WTC11 (cell line): ENCODE data around the gene TRIM2. TPM values are rescaled to one million over a fixed set of nuclear protein-coding genes. Genes with fewer than 3 reads are reported as not detected.

Experiments used
- ATAC-seq: fragments of 200-7000 bp; cut with Tn5 transposase; 2 replicates; pipeline ENCODE4 v1.10.0; 2021; ENCODE audit warnings: mild to moderate bottlenecking, moderate library complexity
- CTCF ChIA-PET: fragments of 300-600 bp; sonication (Branson Sonifier 250); formaldehyde crosslinking; loops from one replicate; lab custom pipeline; 2021; ENCODE audit warnings: antibody characterized with exemption; lab: Charles Lee
- POLR2A ChIA-PET: fragments of 350-600 bp; sonication (Branson Sonifier 250); formaldehyde crosslinking; loops from one replicate; lab custom pipeline; 2021; ENCODE audit warnings: antibody characterized with exemption; lab: Charles Lee
- DNase-seq: peaks from one replicate; pipeline ENCODE4 v3.0.0; 2021; ENCODE audit warnings: low spot score
- H3K27ac Mint-ChIP-seq: 2 replicates; pipeline ENCODE4 v1.8.0; 2021; ENCODE audit warnings: mixed read lengths
- H3K27me3 Mint-ChIP-seq: 2 replicates; pipeline ENCODE4 v1.8.0; 2021; ENCODE audit warnings: low read depth, mild to moderate bottlenecking, moderate library complexity, mixed read lengths
- H3K36me3 Mint-ChIP-seq: 2 replicates; pipeline ENCODE4 v1.8.0; 2021; ENCODE audit warnings: mixed read lengths
- H3K4me1 Mint-ChIP-seq: 2 replicates; pipeline ENCODE4 v1.8.0; 2022; ENCODE audit warnings: mixed read lengths
- H3K4me3 Mint-ChIP-seq: 2 replicates; pipeline ENCODE4 v1.8.0; 2021; ENCODE audit warnings: mild to moderate bottlenecking, moderate library complexity, mixed read lengths
- H3K9me3 Mint-ChIP-seq: 2 replicates; pipeline ENCODE4 v1.8.0; 2021; ENCODE audit warnings: mixed read lengths
- ATF1 ChIP-seq: sonication (generic); formaldehyde crosslinking; IDR thresholded peaks from 2 replicates; pipeline ENCODE4 v1.8.1; 2023; ENCODE audit warnings: mild to moderate bottlenecking, moderate library complexity, missing genetic modification reagents
- ATF2 ChIP-seq: sonication (generic); formaldehyde crosslinking; IDR thresholded peaks from 2 replicates; pipeline ENCODE4 v1.8.1; 2022; ENCODE audit warnings: low read depth, missing genetic modification reagents, borderline replicate concordance
- EMX1 ChIP-seq: fragments of 250-450 bp; sonication (Bioruptor Pico); IDR thresholded peaks from 2 replicates; pipeline ENCODE4 v1.8.0; 2021; ENCODE audit warnings: mild to moderate bottlenecking
- ESRRA ChIP-seq: sonication (generic); formaldehyde crosslinking; IDR thresholded peaks from 2 replicates; pipeline ENCODE4 v1.8.1; 2022; ENCODE audit warnings: mild to moderate bottlenecking, missing genetic modification reagents, borderline replicate concordance
- ETV6 ChIP-seq: sonication (generic); formaldehyde crosslinking; IDR thresholded peaks from 2 replicates; pipeline ENCODE4 v1.8.1; 2022; ENCODE audit warnings: mild to moderate bottlenecking, missing genetic modification reagents
- FOXJ3 ChIP-seq: sonication (generic); formaldehyde crosslinking; IDR thresholded peaks from 2 replicates; pipeline ENCODE4 v1.9.0; 2021; ENCODE audit warnings: missing genetic modification reagents, mild to moderate bottlenecking, borderline replicate concordance
- GABPB1 ChIP-seq: sonication (generic); formaldehyde crosslinking; IDR thresholded peaks from 2 replicates; pipeline ENCODE4 v1.8.1; 2023; ENCODE audit warnings: mild to moderate bottlenecking, missing genetic modification reagents
- GTF2I ChIP-seq: fragments of 250-450 bp; sonication (Bioruptor Pico); conservative IDR thresholded peaks from 2 replicates; pipeline ENCODE4 v1.4.0; 2021; ENCODE audit warnings: mild to moderate bottlenecking
- HMGA2 ChIP-seq: fragments of 250-450 bp; sonication (Bioruptor Pico); IDR thresholded peaks from 2 replicates; pipeline ENCODE4 v1.4.0; 2021; ENCODE audit warnings: mild to moderate bottlenecking, moderate library complexity
- JAZF1 ChIP-seq: fragments of 250-450 bp; sonication (Bioruptor Pico); IDR thresholded peaks from 2 replicates; pipeline ENCODE4 v1.9.0; 2021; ENCODE audit warnings: moderate library complexity, mild to moderate bottlenecking, inconsistent platforms
- MYBL2 ChIP-seq: sonication (generic); formaldehyde crosslinking; IDR thresholded peaks from 2 replicates; pipeline ENCODE4 v1.8.1; 2023; ENCODE audit warnings: mild to moderate bottlenecking, moderate library complexity, missing genetic modification reagents
- NFATC4 ChIP-seq: fragments of 250-450 bp; sonication (Bioruptor Pico); IDR thresholded peaks from 2 replicates; pipeline ENCODE4 v1.9.0; 2021; ENCODE audit warnings: mild to moderate bottlenecking
- NFE2L1 ChIP-seq: sonication (generic); formaldehyde crosslinking; IDR thresholded peaks from 2 replicates; pipeline ENCODE4 v1.8.1; 2023; ENCODE audit warnings: missing genetic modification reagents
- NR1H2 ChIP-seq: sonication (generic); formaldehyde crosslinking; IDR thresholded peaks from 2 replicates; pipeline ENCODE4 v1.9.0; 2021; ENCODE audit warnings: mild to moderate bottlenecking, moderate library complexity, missing genetic modification reagents
- NR2C2 ChIP-seq: sonication (generic); formaldehyde crosslinking; IDR thresholded peaks from 2 replicates; pipeline ENCODE4 v1.8.0; 2022; ENCODE audit warnings: mild to moderate bottlenecking, missing genetic modification reagents
- TP53 ChIP-seq: sonication (generic); formaldehyde crosslinking; IDR thresholded peaks from 2 replicates; pipeline ENCODE4 v1.8.1; 2023; ENCODE audit warnings: mild to moderate bottlenecking, missing genetic modification reagents
- ZBTB21 ChIP-seq: sonication (generic); formaldehyde crosslinking; IDR thresholded peaks from 2 replicates; pipeline ENCODE4 v1.8.1; 2023; ENCODE audit warnings: mild to moderate bottlenecking, missing genetic modification reagents, borderline replicate concordance
- ZNF138 ChIP-seq: sonication (generic); formaldehyde crosslinking; conservative IDR thresholded peaks from 2 replicates; pipeline ENCODE4 v1.8.1; 2022; ENCODE audit warnings: mild to moderate bottlenecking, moderate library complexity, missing genetic modification reagents
- ZNF219 ChIP-seq: sonication (generic); formaldehyde crosslinking; IDR thresholded peaks from 2 replicates; pipeline ENCODE4 v1.8.0; 2023; ENCODE audit warnings: missing genetic modification reagents, mild to moderate bottlenecking, borderline replicate concordance
- ZNF263 ChIP-seq: sonication (generic); formaldehyde crosslinking; IDR thresholded peaks from 2 replicates; pipeline ENCODE4 v1.8.1; 2022; ENCODE audit warnings: low read depth, mild to moderate bottlenecking, moderate library complexity, missing genetic modification reagents
- ZNF281 ChIP-seq: sonication (generic); formaldehyde crosslinking; IDR thresholded peaks from 2 replicates; pipeline ENCODE4 v1.8.0; 2023; ENCODE audit warnings: mild to moderate bottlenecking, missing genetic modification reagents
- ZNF671 ChIP-seq: fragments of 250-450 bp; sonication (Bioruptor Pico); IDR thresholded peaks from 2 replicates; pipeline ENCODE4 v1.8.0; 2021; ENCODE audit warnings: mild to moderate bottlenecking
- total RNA-seq: library from RNA; stranded (reverse); gene quantifications from 3 replicates; pipeline ENCODE4 v1.2.3, GENCODE V29; 2021
- TF ChIP-seq, protein P1 (sequence below): fragments of 250-450 bp; sonication (Bioruptor Pico); conservative IDR thresholded peaks from 2 replicates; pipeline ENCODE4 v1.9.0; 2021; ENCODE audit warnings: mild to moderate bottlenecking
- TF ChIP-seq, protein P2 (sequence below): sonication (generic); formaldehyde crosslinking; IDR thresholded peaks from 2 replicates; pipeline ENCODE4 v1.8.1; 2023; ENCODE audit warnings: mild to moderate bottlenecking, missing genetic modification reagents, moderate library complexity
- TF ChIP-seq, protein P3 (sequence below): fragments of 250-450 bp; sonication (Bioruptor Pico); IDR thresholded peaks from 2 replicates; pipeline ENCODE4 v1.9.0; 2021; ENCODE audit warnings: mild to moderate bottlenecking
- TF ChIP-seq, protein P4 (sequence below): fragments of 250-450 bp; sonication (Bioruptor Pico); IDR thresholded peaks from 2 replicates; pipeline ENCODE4 v1.9.0; 2021; ENCODE audit warnings: moderate library complexity, mild to moderate bottlenecking, inconsistent platforms, borderline replicate concordance

Gene TRIM2
- total RNA-seq, 1 experiment from 2014 or later: 54.5 TPM

GRCh38 chr4:153362184-153362583, 157.9 kb downstream of the TRIM2 start:
- TF ChIP-seq GTF2I (CRISPR knock-in tag) (no peak), NR1H2 (CRISPR knock-in tag) (no peak), ETV6 (CRISPR knock-in tag) (no peak), NFE2L1 (CRISPR knock-in tag) (no peak), FOXJ3 (CRISPR knock-in tag) (no peak), HMGA2 (no peak), ZNF138 (no peak), NR2C2 (CRISPR knock-in tag) (no peak), ZNF671 (CRISPR knock-in tag) (no peak), JAZF1 (CRISPR knock-in tag) (no peak), EMX1 (CRISPR knock-in tag) (no peak), ZNF281 (no peak)
- TF ChIP-seq, protein P1, sequence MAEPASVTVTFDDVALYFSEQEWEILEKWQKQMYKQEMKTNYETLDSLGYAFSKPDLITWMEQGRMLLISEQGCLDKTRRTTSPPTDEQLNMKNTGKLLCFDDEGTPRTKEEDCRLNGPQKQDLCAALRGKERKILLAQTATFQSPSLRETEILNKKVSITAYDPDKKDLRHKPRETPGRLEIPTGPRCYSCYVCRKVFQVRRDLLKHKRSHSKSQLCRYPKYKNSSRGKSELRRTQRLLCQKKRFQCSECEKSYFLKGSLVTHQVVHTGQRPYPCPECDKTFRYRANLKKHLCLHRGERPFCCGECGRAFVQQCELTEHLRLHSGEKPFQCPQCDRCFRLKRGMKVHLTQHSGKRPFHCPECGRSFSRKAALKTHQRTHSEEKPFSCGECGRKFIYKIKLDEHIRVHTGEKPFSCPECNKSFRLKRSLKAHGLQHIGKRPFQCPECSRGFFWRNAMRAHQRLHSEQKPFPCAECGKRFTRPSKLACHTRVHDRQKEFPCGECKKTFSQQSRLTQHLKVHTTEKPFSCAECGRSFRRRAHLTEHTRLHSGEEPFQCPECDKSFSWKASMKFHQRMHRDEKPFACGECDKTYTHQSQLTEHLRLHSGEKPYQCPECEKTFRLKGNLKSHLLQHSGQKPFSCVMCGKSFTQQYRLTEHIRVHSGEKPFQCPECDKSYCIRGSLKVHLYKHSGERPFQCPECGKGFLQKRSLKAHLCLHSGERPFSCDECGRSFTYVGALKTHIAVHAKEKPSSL (CRISPR knock-in tag): no peak
- TF ChIP-seq, protein P2, sequence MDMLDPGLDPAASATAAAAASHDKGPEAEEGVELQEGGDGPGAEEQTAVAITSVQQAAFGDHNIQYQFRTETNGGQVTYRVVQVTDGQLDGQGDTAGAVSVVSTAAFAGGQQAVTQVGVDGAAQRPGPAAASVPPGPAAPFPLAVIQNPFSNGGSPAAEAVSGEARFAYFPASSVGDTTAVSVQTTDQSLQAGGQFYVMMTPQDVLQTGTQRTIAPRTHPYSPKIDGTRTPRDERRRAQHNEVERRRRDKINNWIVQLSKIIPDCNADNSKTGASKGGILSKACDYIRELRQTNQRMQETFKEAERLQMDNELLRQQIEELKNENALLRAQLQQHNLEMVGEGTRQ (CRISPR knock-in tag): no peak
- TF ChIP-seq, protein P3, sequence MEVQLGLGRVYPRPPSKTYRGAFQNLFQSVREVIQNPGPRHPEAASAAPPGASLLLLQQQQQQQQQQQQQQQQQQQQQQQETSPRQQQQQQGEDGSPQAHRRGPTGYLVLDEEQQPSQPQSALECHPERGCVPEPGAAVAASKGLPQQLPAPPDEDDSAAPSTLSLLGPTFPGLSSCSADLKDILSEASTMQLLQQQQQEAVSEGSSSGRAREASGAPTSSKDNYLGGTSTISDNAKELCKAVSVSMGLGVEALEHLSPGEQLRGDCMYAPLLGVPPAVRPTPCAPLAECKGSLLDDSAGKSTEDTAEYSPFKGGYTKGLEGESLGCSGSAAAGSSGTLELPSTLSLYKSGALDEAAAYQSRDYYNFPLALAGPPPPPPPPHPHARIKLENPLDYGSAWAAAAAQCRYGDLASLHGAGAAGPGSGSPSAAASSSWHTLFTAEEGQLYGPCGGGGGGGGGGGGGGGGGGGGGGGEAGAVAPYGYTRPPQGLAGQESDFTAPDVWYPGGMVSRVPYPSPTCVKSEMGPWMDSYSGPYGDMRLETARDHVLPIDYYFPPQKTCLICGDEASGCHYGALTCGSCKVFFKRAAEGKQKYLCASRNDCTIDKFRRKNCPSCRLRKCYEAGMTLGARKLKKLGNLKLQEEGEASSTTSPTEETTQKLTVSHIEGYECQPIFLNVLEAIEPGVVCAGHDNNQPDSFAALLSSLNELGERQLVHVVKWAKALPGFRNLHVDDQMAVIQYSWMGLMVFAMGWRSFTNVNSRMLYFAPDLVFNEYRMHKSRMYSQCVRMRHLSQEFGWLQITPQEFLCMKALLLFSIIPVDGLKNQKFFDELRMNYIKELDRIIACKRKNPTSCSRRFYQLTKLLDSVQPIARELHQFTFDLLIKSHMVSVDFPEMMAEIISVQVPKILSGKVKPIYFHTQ: no peak
- no peak for ATAC-seq
- CTCF ChIA-PET: no interaction called here
- DNase-seq: no peak
- Mint-ChIP-seq H3K27ac (no peak overlapping the region), H3K36me3 (peaks cover 49% of the 10 kb centered on the region), H3K27me3 (no peaks in the 10 kb centered on the region), H3K4me3 (no peak overlapping the region), H3K4me1 (no peaks in the 10 kb centered on the region), H3K9me3 (no peaks in the 10 kb centered on the region)
- POLR2A ChIA-PET: no interaction called here

GRCh38 chr4:153364061-153364460, 159.8 kb downstream of the TRIM2 start:
- ChIA-PET CTCF (no interaction called here), POLR2A (no interaction called here)
- DNase-seq (no peak), ATAC-seq (no peak)
- no peak overlapping the region for H3K4me3 Mint-ChIP-seq
- H3K27me3 Mint-ChIP-seq: no peaks in the 10 kb centered on the region
- H3K4me1 Mint-ChIP-seq: no peaks in the 10 kb centered on the region
- TF ChIP-seq ESRRA: no peak
- no peak for TF ChIP-seq ATF2 (CRISPR knock-in tag)
- TF ChIP-seq TP53 (CRISPR knock-in tag): no peak
- no peak for TF ChIP-seq MYBL2 (CRISPR knock-in tag)
- TF ChIP-seq NFATC4 (CRISPR knock-in tag): no peak
- no peak for TF ChIP-seq ZBTB21 (CRISPR knock-in tag)
- TF ChIP-seq ZNF219 (CRISPR knock-in tag): no peak
- no peak for TF ChIP-seq ZNF263 (CRISPR knock-in tag)
- no peak for TF ChIP-seq GABPB1
- TF ChIP-seq ATF1 (CRISPR knock-in tag): no peak
- TF ChIP-seq, protein P4, sequence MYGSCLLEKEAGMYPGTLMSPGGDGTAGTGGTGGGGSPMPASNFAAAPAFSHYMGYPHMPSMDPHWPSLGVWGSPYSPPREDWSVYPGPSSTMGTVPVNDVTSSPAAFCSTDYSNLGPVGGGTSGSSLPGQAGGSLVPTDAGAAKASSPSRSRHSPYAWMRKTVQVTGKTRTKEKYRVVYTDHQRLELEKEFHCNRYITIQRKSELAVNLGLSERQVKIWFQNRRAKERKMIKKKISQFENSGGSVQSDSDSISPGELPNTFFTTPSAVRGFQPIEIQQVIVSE (CRISPR knock-in tag): no peak
- no peak overlapping the region for H3K27ac Mint-ChIP-seq
- no peaks in the 10 kb centered on the region for H3K9me3 Mint-ChIP-seq
- H3K36me3 Mint-ChIP-seq: peaks cover 52% of the 10 kb centered on the region
